HG03460 (cell line): Measurements from ENCODE around the gene CABLES2.

Source experiments
- ATAC-seq: cut with Tn5 transposase; IDR thresholded peaks from one replicate; pipeline ENCODE4 v1.9.1; 2021; ENCODE audit not compliant: unreplicated experiment

CABLES2 gene

DNA sequence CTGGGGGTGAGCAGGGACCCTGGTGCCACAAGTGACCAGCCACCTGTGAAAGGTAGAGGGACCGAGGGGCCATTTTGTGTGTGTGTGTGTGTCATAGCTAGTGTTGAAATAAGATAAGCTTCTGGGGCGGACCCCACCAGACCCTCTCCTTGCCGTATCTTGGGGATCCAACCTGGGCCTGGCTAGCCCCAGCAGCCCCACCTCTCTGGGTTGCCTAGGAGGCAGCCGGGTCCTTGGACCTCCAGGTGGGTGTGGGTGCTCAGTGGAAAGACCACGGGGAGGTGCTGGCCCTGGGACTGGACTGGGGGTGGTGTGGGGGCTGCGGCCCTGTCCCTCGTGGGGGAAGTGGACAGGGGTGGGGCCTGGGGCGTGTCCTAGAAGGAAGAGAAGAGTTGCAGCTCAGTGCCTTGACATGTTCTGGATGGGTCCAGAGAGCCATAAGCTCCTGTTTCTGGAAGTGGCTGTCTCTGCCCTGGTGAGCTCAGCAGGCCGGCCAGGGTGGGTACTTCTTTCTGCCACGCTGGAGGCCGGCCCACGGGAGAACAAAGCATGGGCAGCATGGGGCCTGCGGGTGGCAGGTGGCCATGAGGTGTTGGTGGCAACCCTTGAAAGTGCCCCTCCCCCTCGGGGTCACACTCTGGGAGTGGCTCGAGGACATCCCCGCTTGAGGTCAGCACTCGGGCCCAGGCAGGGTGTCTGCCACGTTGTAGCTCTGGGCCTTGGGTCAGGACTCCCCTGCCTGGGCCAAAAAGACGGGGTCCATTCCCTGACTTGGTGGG is 11.8 kb upstream of the CABLES2 start:
- ATAC-seq: no peak

DNA sequence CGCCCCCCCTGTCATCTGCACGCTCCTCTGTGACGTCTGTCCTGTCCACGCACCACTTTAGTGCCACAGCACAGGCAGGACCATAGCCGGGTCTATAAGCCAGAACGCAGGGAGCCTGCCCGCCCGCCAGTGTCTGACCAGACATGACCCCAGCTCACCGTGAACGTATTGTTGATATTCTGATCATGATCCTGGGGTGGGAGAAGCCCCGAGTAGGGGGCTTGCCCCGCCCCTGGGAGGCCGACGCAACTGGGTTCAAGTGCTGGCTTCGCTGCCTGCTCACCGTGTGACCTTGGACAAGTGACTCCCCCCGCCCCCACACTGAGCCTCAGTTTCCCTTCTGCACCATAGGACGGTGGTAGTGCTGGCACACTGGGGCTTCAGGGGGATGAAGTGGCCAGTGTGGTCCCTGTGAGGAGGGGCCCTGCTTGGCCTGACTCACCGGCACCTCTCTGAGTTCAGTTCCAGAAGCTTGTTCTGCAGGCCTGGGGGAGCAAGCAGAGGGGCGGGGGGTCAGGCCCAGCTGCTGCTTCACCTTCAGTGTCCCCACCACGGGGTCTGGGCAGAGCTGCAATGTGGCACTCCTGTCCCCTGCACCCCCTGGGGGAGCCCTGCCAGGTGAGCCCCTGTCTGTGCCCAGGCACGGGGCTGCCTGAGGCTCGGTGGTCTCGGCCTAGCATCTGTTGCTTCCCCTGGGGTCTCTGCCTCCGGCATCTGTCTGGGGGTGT is 11.1 kb upstream of the CABLES2 start:
- no peak for ATAC-seq

DNA sequence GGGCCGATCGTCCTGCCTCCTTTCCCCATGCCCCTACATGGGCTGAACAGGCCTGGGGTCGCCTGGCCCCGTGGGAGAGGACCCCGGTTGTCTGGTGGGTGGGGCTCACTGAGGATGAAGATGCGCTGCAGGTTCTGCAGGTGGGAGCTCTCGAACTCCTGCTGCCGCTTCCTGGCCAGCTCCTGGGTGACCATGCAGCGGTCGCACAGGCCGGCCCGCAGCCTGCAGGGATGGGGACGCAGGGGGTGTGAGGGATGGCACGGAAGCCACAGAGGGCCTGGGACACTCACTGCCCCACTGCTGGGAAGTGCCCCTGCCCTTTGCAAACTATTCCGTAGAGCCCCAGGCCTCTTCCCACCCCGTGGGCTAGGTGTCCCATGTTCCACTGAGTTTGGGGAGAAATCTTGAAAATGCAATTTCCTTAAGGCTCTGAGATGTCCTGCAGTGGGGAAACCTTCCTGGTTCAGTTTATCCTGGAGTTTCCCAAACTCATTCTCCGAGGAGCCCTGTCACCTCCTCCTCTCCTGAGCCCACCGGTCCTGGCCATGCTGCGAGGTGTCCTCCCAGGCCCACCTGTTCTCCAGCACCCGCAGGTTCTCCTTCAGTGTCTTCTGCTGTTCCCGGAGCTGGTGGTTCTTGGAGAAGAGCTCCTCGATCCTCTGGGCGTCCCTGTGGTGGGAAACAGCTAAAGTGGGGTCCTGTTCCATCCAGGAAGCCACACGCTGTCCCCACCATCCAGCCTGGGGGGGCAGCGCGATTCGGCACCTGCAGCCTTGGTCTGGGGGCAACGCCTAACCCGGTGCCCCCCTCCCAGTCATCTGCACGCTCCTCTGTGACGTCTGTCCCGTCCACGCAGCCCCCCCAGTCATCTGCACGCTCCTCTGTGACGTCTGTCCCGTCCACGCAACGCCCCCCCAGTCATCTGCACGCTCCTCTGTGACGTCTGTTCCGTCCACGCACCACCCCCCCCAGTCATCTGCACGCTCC is 9.9 kb upstream of the CABLES2 start:
- no peak for ATAC-seq

DNA sequence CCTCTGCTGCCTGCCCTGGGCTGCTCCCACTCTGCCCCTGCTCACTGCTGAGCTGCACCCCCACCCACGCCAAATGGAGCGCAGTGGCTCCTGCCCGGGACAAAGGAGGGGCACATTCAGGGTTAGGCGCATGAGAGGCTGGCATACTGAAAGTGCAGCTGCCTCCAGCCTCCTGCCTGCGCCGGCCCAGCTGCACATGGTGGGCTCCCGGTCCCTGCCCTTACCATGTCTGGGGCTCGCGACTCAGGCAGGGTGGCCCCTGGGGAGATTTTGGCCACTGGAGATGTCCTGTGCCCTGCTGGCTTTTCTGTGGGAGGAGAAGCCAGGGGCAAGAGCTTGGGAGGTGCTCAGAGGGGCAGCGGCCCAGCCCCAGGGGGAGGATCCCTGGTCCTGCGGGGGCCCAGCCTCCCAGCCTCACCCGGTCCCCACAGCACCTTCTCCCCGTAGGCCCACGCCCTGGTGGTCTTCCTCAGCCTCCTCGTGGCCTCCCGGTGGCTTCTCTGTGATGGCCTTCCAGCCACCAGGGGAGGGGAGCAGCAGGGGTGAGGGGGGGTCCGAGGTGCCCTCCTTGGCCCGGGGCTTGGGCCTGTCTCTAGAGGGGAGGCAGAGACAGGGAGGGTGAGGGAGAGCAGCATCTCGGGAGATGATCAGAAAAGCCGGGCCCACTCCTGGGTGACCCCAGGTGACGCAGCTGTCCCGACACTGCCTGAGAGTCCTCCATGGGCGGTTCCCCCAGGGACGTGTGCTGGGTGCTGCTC is 8.4 kb upstream of the CABLES2 start:
- ATAC-seq: no peak

DNA sequence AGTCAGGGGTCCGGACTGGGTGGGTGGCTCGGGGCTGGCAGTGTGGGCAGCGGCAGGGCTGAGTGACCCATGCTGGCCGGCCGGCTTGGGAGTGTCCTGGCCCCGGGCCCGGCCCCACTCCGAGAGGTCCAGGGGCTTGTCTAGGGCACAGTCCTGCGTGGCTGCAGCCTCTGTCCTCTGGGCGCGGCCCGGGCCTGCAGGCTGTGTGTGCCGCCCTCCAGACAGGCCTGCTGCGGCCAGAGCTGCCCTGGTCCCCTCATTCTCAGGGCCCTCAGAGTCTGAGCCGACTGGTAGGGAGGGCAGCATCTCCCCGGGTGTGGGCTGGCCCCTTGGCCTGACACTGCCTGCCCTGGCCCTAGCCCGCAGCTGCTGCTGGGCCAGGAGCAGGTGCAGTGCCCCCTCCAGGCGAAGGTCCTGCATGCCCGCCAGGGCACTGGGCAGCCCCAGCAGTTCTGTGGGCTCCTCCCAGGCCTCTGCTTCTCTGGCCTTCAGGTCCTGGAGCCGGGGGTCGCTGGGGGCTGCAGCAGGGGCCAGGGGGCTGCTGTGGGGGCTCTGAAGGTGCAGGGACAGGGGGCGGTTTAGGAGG is 6.9 kb upstream of the CABLES2 start:
- no peak for ATAC-seq

DNA sequence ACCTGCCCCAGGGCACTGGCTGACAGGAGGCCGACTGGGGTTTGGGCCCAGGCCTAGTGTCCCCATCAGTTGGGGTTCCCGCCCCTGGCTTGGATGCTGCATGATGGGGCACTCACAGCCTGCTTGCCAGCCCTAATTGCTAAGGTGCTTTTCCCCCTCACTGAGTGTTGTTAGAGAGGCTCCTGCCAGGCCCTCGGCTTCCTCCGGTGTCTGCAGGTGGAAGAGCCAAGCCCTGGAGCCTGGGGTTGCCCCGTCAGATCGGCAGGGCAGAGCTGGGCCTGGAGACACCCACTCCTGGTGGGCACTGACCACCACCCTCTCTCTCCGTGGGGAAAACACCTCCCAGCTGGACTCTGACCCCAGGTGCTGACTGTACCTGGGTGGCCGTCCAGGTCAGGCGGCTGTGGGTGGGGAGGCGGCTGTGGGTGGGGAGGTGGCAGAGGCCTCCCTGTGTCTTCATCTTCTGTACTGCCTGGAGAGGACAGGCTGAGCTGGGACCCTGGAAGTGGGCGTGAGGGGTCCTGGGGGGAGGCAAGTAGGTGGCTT is 6.0 kb upstream of the CABLES2 start:
- no peak for ATAC-seq

DNA sequence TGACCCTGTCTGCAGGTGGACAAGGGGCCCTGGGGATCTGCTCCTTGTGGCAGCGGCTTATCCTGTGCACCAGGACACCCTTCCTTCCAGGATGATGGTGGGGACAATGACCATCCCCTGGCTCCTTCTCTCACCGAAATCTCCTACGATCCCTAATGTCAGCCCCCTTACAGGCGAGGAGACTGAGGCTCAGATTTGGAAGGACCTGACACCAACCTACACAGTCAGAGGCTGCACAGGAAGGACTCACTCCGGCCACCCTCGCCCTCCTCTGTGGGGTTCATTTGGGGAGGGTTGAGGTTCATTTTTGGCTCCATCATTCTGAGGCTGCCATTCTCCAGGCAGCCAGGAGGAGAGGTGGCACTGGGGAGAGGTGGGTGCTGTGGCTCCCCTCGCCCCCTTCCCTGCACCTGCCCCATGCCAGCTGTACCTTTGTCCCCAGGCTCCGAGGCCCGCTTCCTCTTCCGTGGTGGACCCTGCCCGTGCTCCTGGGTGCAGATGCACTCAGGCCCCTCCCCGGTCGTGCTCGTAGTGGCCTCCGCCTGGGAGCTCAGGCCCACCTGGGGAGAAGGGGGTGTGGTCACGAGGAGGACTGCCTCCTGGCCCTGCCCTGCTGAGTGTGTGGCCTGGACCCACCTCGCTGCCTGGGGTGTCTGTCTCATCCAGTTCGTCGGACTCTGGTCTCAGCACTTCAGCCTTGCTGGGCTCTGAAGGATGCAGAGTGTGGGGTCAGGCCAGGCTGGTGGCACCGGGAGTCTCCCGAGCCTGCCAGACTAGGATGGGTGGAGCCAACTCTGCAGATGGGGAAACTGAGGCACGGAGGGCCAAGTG is 5.3 kb upstream of the CABLES2 start:
- ATAC-seq: no peak

DNA sequence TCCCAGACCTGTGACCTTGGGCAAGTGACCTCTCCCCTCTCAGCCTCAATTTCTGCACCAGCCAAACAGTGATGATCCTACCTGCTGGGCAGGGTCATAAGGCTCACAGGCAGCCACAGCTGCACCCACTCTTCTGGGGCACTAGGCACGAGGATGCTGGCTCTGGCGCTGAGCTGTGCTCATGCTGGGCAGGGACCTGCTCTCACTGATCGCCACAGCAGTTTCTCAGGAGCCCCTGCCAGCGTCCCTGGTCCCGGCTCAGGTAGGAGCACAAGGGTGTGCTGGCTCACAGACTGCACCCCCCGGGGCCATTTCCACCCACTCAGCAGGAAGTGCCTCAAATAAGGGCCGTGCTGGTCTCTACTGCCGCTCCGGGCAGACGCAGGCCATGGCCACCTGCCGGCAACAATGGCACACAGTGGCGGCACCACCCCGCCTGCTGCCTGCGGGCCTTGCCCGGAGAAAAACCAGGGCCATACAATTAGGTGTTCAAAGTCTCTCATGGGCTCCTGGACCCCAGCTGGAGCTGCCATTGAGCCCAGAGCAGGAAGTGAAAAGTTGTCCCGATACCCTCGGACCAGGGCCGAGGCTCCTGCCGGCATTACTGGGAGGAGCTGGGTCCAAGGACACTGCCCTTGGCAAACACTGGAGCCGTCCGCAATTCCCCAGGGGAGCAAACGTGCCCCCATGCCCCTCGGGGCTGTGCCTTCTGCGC is 4.6 kb upstream of the CABLES2 start:
- ATAC-seq: no peak

DNA sequence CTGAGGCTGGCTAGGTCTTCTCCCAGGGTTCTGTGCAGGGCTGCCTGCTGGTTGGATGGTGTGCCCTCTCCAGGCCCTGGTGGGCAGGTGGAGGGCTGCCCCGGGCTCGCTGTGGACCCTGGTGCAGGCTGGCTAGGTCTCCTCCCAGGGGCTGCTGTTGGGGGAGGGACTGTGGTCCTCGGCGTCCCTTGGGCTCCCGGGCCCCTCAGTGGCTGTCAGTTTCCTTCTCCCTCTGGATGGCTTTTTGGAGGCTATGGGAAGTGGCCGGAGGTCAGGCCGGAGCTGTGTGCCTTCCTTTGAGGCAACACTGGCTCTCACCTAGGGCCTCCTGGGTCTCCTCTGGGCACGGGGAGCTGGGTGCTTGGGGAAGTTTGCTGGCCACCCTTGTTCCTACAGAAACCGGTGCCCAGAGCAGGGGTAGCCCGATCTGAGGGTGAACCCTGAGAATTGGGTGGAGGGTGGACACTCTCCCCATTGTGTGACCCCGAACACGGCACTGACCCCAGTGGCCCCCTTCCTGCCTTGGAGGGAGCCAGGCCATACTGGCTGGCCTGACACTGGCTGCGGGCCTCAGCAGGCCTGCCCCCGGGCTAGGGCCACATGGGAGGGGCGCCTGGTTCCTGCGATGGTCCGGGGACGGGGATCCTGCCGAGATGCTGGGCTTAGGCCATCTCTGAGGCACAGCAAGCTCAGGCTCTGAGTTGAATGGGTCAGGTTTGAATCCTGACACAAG is 3.8 kb upstream of the CABLES2 start:
- no peak for ATAC-seq

DNA sequence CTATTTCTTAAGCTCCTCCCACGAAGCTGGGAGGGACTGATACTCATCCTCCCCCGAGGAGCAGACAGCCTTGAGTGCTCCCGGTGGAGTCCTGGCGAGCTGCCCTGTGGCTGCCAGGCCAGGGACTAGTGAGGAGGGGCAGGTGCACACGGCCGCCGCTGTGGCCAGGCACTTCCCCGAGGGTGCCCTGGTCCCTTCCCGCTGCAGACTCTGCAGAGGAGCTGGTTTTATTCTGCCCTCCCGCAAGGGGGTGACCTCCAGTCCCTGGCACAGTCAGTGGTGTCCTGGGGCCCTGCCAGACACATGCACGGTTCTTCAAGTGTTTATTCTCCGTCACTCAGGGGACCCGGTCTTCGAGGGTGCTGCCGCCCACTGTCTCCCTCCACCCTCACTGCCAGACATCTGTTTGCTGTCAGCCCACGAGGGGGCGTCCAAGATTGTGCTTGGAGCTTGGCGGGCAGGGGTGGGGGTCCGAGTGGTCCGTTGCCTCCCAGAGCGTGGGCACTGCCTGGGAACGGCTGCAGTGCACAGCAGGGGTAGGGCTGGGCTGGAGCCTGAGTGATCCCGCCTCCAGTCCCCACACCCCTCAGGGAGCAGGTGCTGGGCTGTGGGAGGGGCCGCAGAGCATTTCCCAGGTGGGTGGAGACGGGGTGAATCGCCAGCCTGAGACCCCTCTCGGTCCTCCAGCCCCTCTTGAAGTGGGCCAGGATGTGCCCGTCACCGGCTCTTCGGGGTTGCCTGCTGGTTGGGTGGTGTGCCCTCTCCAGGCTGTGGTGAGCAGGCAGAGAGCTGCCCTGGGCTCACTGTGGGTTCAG is 3.1 kb upstream of the CABLES2 start:
- no peak for ATAC-seq

DNA sequence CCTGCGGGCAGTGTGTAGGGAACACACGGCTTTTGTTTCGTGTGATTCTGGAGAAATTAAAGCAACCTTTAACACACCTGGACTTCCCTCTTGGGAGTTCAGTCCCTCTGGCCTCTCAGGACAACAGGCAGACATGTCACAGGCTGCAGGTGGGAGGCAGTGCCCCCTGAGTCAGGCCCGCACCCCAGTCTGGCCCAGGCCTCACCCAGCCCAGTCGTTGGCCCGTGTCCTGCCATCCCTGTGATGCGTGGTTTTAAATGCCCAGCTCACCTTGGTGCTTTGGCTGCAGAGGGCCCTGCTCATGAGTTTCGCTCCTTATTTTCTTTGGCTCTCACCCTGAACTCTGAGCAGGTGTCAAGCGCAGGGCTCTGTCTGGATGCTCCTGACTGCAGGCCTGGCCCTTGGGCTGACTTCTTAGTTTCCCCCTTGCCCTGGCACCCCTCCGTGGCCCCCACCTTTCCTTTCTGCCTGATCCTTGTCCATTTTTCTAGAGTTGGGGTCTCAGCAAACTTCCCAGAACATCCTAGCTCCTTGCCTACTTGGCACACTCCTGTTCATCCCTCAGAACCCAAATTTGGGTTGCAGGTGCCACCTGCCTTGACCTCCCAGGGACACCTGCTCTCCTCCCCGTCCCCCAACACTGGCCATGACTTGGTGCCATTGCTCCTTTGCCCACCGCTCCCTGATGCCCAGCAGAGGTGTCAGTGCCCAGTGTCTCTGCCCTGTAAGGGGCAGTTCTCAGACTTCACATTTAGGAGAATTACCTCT is 2.2 kb upstream of the CABLES2 start:
- no peak for ATAC-seq

DNA sequence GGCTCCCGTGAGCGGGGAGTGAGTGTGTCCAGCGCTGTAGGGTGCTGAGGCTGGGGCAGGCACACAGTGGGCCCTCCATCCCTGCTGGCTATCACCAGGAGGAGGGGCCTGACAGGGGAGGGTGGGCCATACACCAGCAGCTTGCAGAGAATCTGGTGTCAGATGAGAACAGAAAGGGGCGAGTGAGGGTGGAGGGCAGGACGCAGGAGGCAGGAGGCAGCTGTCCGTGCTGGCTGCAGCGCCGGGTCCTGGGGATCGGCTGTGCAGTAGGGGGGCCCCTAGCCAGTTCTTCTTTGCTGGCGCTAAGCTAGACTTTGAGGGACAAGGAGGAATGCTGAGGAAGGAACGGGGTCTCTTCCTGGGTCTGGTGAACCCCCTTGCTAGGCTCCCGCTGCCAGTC is 1.6 kb upstream of the CABLES2 start:
- ATAC-seq: no peak

DNA sequence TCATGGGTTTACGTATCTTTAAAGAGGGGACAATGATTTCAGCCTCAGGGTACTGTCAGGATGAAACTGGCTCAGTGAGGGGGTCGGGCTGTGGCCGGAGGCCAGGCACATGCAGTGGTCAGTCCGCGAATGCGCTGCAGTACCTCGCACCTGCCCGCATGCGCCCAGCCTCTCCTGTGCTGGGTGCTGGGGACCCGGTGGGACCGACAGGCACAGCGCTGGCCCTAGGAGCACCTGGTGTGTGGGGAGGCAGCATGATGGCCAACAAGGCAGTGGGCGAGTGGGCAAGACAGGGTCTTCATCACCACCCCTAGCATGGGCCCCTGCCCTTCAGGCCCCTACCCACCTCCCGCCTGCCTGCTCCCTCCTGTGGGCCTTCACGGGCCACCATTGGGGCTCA is 970 bp upstream of the CABLES2 start:
- ATAC-seq: no peak

DNA sequence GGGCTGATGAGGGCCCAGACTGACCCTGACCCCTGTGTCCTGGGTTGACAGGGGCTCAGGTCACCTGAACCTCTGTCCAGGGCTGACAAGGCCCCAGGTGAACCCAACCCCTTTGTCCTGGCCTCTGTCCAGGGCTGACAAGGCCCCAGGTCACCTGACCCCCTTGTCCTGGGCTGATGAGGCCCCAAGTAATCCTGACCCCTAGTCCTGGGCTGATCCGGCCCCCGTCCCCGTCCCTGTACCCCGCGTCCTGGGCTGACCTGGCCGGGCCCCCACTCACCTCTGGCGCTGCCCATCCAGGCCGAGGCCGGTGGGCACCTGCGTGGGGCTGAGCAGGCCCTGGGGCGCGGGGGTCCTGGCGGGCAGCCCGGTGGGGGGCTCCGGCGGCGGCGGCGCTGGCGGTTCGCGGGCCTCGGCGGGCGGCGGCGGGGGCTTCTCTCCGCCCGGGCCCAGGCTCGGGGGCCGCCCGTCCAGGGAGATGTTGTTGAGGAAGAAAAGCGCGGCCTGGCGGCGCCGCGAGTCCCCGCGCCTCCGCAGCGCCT is 379 bp downstream of the CABLES2 start:
- ATAC-seq: no peak

DNA sequence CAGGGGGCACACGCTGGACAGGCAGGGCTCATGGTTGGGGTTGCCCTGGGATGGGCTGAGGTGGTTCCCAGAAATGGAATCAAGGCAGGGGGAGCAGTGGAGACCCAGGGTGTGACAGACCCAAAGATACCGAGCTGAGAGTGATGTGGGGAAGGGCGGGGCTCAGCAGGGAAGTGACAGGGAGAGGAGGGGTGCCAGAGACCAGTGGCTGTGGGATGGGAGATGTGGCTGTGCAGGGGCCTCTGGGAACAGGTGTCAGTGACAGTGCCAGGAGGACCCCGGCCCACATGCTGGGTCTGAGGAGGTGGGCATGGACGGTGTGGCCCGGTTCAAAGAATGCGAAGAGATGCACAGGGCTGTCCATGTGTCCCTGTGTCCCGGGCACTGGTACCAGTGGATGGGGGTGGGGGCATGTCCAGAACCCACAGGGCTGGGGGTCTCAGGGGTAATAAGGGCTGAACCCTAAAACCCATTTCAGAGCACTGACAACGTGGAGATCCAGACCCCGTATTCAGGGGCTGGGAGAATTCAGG is 1.0 kb downstream of the CABLES2 start:
- ATAC-seq: no peak
